GM04504 (cell line): ENCODE data around the gene CD6.
"Not testable (repeated sequence)": the region's sequence is repeated elsewhere in the genome, so short reads cannot be mapped to it uniquely, and the experiment has no call there.

Source experiments
- DNase-seq: peaks from one replicate; pipeline ENCODE4 v3.0.0-alpha.2; 2012; ENCODE audit warnings: low read depth

The CD6 gene

DNA sequence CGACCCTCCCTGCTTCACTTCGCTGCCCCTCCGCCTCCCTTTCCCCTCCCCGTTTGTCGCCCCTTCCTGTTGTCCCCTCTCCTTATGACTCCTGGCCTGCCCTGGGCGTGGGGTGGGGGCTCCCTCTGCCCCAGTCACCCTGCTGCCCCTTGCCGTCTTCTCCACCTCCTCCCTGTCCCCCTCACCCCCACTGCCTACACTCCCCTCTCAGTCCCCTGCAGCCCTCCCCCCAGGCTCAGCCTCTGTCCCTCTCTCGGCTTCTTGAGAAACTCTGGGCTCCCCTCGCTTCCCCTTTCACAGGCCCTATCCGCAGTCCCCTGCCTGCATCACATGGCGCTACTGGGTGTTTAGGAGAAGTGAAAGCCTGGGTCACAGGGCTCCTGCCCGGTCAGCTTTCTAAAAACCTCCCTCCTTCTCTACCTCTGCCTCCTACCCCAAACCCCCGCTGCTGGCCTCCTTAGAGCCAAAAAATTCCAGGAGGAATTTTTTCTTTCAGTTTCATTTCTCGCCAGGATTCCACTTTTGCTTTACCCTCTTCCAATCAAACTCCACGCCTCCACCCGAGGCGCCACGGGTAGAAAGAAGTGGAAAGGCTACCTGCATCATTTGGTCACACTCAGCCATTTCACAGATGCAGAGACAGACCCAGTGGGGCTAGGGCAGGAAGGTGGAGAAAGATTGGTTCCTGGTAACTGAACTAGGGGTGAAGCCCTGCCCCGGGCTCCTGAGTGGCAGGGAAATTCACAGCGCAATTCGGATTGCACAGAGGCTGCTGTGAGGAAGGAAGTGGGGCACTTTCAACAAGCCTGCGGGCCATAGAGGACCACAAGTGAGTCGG, 19.4 kb upstream of the CD6 start, which contains the start of gene SLC15A3:
Gene SLC15A3, minus strand, starts transcription at position 273 of the 838 bp plus-strand sequence. CDS start 625 bp downstream, outside the sequence.
- no peak for DNase-seq

DNA sequence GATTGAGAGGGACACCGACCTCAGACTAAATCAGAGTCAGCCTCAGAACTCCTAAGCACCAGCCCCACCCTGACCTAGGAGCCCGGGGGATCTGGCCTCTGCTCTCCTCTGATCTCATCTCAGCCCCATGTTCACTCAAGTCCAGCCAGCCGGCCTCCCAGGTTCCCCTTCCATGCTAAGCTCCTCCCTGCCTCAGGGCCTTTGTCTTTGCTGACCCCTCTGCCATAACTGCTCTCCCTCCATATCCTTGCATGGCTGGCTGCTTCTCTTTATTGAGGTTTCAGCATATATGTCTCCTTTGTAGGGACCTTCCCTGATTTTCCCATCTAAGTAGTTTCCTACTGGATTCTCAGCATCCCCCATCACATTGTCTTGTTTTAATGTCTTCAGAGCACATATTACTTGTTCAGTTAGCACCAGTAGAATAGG, 18.7 kb upstream of the CD6 start:
- no peak for DNase-seq

DNA sequence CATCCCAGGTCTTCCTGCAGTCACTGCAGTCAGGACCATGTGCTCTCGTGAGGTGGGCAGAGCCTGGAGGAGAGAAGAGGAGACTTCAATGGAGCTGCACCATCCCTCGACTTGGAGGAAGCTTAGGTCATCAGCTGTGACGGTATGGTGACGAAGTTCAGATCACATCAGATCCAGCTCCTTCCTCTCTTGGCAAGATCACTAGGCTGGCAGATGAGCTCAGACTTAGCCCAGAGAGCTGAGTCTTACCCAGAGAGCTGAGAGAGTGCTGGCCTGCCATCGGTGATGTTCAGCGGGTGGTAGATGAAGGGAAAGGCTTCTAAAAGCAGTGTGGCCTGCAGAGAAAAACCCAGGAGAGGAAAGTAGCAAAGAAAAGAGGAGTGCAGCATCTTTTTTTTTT, 17.7 kb upstream of the CD6 start:
- no peak for DNase-seq

DNA sequence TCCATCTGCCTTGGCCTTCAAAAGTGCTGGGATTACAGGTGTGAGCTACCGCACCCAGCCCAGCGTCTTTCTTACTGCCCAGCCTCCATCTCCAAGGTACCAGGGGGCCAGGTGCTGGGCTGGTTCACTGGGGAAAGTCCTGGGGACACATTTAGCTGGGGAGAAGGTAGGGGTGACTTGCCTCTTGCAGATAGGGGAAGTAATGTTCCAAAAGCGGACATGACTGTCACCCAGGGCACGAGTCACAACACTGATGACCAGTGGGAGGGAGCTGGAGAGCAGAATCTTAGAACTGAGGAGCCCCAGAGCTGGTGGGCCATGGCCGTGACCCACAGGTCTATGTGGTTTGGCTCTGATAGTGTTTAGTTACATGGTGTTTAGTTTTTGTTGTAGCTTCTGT, 17.1 kb upstream of the CD6 start:
- no peak for DNase-seq

DNA sequence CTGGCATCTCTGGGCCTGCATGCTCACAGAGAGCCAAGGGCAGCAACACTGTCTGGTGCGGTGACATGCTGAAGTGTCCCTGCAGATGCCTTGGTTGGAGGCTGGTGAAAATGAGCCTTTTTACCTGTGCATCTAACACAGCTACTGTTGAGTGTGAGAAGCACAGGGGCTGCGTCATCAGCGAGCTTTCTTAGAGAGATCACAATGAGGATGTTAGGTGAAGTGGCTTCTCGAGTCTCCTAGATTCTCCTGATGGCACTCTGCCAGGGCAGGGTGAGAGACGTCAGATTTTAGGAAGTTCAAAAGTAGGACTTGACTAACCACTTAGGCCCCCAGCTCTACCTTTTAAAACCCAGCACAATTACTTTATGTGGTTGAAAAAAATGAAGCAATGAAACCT, 15.9 kb upstream of the CD6 start:
- no peak for DNase-seq

DNA sequence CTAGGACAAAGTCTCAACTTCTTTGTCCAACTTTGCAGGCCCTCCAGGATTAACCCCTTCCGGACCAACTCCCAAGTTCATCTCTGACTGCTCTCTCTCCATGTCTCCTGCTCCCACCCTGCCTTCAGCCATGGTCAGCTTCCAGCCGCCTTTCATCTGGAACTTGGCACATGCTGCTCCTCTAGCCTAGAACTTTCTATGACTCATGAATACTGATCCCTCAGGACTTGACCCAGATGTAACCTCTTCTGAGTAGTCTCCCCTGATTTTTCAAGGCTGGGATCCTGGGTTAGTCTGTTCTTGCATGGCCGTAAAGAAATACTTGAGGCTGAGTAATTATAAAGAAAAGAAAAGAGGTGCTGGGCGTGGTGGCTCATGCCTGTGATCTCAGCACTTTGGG, 14.3 kb upstream of the CD6 start:
- DNase-seq = no peak

DNA sequence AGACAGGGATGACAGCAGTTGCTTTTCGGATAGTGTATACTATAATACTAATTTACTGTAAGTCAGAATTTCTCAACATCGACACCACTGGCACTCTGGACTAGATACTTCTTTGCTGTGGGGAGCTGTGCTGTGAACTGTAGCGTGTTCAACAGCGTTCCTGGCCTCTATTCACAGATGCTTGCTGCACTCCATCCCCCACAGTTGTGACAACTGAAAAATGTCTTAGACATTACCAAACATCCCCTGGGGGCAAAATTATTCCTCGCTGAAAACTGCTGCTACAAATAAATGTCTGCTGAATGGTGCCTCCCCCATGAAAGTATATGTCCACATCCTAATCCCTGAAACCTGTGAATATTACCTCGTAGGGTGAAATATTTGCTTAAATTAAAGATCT, 12.0 kb upstream of the CD6 start:
- DNase-seq = no peak

DNA sequence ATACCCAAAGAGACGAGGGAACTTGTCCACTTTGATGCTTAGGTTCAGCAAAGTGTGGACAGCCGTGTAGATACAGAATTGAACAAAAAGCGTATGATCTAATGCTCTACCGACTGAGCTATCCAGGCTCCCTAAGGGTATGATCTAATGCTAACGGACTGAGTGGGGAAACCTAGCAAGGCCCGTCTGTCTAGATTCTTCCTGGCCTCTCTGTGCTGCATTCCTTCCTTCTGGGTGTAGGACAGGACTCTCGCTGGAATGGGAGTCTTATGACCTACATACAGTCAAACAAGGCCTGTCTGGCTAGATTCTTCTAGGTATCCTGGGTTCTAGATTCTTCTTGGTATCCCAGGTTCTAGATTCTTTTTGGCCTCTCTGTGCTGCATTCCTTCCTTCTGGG, 11.1 kb upstream of the CD6 start:
- DNase-seq = no peak

DNA sequence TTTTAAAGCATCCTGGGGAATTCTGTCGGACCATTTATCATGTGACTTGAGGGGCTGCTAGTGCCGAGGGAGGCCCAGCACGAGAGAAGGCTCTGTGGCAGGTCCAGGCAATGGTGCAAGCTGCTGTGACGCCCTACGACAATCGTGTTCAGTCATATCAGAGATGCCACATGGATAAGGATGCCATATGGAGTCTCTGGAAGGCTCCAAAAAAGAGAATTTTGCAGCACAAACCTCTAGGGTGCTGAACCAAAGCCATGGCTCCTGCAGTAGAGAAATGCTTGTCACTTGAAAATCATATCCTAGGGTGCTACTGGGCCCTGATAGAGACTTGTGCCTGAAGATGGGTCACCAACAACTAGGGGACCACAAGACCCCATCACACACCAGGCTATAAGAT, 6.7 kb upstream of the CD6 start:
- no peak for DNase-seq

DNA sequence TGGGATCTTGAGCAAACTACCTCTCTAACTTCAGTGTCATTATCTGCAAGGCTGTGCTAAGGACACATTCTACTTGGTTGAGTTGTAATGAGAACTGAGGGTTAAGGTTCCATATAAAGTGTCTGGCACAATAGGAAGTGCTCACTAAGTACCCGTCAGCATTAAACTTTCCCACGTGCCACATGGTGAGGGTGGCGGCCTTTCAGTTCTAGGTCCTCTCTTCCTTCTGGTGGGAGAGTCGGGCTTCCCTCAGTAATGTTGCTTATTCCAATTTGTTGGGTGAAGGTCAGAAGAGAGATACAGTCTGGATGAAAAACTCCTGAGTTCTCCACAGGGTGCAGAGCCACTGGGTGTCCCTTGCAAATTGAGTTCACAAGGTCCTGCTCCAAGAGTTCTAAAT, 4.6 kb upstream of the CD6 start:
- DNase-seq = no peak

DNA sequence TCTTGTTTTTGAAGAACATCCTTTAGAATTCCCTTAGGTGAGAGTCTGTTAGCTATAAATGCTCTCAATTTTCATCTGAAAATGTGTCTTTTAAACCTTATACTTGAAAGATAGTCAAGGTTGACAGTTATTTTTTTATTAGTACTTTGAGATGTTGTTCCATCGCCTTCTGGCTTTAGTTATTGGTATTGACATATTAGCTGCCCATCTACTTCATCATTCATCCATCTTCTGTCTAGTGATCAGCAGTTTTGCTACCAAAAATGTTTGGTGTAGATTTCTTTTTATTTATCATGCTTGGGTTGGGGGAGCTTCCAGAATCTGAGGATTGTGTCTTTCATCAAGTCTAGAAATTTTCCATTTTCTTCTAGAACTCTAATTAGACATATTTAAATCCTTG, 3.3 kb upstream of the CD6 start:
- DNase-seq = no peak

DNA sequence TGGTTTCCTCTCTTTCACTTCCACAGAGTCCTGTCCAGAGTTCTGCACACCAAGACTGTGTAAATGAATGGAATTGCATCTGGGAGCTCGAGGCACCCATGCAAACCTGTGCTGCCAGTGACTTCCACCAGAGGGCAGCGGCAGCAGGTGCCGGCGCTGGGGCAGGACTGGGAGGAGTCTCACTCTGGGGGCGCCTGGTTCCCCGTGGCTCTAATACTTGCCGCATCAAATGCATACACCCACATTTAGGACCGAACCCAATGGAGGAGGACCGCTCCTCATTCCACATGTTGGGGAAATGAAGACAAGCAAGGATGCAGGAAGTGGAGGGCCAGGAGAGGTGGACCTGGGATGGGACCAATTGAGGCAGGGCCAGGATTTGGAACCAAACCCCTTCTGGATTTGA, 1.1 kb upstream of the CD6 start:
- no peak for DNase-seq

DNA sequence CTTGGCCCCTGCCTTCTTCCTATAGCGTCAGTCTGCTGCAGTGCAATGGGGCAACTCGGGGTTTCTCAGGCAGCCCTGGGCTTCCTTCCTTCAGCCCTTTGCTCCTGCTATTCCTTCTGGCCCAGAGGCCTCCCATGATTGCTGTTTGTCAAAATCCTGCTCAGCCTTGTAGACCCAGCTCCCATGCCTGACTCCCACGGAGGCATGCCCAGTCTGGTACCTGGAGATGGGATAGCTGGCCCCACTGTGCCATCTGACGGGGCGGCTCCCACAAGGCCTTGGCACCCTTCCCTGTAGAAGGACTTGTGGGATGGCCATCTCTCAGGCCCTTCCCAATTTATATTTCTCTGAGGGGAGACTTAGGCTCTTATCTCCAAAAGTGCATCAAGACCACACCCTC, 590 bp upstream of the CD6 start:
- DNase-seq = no peak

DNA sequence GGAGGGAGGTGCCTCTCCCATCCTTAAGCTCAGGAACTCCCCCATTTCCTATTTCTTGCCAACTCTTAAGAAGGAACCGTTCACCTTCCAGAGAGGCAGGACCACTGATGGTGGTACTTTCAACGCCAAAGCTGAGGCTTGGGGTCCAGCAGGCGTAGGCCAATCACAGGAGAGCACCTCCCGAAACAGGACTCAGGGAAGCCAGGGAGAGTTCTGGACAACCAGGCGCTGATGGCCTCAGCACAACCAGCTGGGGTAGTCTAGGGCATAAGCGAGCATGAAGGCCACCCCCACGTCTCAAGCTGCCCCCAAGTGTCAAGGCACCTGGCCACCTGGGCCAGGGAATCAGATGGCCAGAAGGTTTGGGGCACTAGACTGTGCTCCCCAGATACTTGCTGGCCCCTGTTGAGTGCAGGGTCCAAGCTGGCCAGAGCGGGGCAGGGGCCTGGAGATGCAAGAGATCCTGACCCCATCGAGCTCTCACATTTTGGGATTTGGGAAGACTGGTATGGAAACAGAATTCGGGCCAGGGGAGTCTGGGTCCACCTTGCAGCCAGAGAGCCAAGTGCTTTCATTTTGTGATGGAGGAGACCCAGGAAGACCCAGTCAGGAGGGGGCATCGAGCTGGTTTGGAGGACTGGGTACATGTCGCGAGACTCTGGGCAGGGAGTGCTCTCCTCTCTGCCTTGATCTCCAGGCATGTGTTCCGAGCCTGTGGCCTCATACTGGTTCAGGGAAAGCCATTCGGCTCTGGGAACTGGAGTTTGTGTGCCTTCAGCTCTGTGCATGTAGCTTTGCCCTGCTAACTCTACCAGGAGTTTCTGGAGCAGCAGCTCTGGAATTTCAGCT, 926 bp downstream of the CD6 start:
- no peak for DNase-seq

DNA sequence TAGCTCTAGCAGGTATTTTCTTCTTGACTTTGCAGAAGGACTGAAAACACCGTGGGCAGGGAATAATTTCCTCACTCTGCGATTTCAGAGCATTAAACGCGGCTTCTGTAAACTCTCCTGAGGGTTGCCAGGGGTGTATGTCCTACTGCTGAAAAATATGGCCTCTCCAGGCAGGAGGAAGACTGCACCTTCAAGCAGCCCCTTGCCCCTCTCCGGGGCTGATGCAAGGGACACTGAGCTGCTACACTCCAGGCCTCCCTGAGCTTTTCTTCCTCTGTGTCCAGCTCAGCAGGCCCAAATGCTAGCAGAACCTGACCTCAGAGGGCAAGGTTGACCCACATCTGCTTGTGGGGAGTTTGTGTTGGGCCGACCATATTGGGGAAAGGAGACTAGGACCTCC, 2.2 kb downstream of the CD6 start:
- DNase-seq = no peak

DNA sequence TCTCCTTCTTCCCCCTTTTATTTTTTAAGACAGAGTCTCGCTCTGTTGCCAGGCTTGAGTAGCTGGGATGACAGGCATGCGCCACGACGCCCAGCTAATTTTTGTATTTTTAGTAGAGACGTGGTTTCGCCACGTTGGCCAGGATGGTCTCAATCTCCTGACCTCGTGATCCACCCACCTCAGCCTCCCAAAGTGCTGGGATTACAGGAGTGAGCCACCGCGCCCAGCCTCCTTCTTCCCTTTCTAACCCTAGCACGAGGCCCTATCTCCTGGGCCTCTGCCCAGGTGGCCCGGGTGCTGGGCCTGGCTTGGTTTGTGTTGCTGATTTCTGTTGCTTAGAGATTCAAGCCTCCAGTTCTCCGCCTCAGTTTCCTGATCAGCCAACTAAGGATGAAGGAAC, 2.8 kb downstream of the CD6 start:
- not testable (repeated sequence) for DNase-seq

DNA sequence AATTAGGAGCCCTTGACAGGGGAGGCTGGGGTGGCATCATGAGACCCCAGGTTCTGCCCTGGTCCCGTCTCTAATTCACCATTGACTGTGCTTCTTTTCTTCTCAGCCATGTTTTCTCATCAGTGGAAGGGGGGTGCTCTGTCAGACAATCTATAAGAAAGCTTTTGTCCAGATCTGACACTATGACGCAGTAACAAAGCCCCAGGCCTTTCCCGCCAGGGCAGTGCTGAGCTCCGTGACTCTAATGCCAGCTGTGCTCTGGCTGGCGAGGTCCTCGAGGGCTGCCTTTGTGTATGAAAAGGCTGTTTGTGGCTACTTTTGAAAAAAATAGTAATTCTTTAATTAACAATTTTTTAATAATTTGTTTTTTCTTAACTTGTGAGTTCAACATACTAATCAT, 3.2 kb downstream of the CD6 start:
- DNase-seq = no peak

DNA sequence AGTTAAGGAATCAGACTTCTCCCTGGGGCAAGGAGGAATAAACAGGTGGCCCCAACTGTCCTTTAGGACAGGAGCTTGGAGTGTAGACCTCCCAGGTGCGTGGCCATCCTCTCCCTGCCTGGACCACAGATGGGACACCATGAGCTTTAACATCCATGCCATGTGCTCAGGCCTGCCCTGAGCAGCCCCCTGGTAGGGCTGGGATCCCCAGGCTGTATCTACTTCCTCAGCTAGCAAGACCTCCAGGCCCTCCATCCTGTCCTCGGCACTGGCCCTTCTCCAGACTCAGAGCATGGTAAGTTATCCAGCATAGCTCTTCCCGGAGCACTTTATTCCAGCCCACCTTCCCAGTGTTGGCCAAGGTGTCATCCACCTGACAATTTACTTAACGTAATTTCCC, 5.7 kb downstream of the CD6 start:
- no peak for DNase-seq

DNA sequence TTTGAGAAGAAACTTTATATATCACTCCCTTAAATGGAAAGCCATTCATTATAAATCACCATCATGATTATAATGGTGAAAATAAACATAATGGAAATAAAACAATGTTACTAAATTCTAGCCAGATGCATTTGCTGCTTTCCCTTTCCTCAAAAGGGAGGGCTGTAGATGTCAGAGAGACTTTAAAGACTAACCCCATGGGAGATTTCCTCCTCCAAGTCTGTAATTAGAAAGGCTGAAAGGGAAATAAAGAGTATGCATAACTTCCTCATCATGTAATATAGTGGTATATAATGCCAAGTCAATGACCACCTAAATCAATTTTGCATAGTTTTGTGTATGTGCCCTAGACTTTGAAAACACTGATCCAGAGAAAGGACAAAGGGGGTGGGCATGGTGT, 6.4 kb downstream of the CD6 start:
- no peak for DNase-seq

DNA sequence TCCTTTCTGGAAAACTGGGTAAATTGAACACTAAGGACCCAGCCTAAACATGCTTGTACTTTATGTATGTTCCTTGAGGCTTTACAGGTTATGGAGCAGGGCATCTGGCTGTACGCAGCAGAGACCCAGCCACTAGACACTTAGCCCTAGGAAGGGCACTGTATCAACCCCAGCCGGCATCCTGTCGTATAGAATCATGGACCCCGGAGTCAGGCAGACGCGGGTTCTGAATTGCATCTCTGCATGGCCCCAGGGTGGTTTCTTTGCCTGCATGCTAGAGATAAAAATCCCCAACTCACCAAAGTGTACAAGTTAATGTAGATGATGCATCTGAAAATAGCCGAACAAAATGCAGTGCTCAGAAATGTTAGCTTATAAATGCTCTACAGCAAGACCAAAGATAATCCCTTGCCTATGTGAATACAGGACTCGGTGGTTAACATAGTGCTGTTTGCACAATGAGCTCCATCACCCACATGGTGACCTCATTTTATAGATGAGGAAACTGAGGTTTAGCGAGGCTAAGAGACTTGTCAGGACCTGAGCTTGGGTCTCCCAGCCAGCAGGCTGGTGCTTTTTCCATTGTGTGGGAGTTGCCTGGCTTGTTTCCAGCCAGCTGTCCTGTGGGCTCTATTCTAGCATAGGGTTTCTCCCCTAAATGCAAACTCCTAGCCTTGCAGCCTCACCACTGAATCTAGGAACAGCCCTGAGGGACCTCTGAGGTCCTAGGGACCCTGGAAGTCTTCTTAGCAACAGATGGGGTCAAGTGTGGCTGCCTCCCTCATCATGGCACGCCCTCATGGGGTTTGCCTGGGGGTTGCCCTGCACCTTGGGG, 7.3 kb downstream of the CD6 start:
- DNase-seq = no peak

DNA sequence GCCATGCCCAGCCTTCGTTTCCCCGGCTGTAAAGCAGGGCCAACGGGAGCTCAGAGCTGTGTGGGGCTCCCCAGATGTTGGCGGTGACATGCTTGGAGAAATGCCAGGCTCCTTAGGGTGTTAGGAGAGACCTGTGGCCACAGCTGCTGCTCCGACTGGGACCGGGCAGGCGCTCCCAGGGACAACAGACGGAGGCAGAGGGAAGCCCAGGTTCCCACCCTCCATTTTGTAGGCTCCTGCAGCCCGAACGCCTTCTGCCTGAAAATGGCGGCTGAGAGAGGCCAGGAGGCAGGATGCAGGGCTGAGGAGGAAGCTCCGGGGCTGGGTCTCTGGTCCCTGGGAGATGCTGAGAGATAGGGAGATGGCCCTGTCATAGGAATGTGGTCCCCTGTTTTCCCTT, 10.0 kb downstream of the CD6 start:
- no peak for DNase-seq

DNA sequence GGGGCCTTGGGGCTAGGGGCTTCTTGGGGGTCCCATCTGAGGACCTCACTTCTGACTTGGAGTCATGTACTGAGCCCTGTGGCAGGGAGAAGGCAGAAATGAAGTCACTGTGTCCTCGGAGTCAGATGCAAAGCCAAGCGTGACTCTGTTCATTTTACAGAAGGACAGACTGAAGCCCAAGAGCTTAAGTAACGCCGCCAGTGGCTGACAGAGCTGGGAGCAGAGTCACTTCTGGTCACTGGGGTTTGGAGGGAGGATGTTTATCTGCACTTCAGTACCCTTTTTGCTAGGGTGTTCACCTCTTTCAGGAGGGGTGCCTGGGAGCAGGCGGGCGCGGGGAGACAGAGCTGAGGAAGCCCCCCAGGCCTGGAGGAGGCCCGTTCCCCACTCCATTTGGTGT, 10.7 kb downstream of the CD6 start:
- no peak for DNase-seq
